Adipocyte (in vitro differentiated cells): Measurements from ENCODE around the gene EPS8L2.
"Not testable (repeated sequence)": the region's sequence is repeated elsewhere in the genome, so short reads cannot be mapped to it uniquely, and the experiment has no call there.

Experiments used
- DNase-seq: peaks from one replicate; pipeline ENCODE4 v3.0.0-alpha.2; 2015; ENCODE audit warnings: low read depth
- H3K27me3 ChIP-seq: replicated peaks from 2 replicates; pipeline ENCODE4 v1.7.0; 2013; ENCODE audit warnings: mild to moderate bottlenecking, low read length, moderate library complexity; ENCODE audit not compliant: control insufficient read depth, insufficient read depth
- H3K36me3 ChIP-seq: 2 replicates; pipeline ENCODE4 v1.7.0; 2013; ENCODE audit warnings: low read length, mild to moderate bottlenecking, moderate library complexity; ENCODE audit not compliant: control insufficient read depth, insufficient read depth, severe bottlenecking
- H3K4me1 ChIP-seq: 2 replicates; pipeline ENCODE4 v1.7.0; 2013; ENCODE audit warnings: mild to moderate bottlenecking, low read length, moderate library complexity; ENCODE audit not compliant: control insufficient read depth, insufficient read depth
- H3K4me3 ChIP-seq: 2 replicates; pipeline ENCODE4 v1.7.0; 2013; ENCODE audit warnings: mild to moderate bottlenecking, low read length, moderate library complexity
- H3K9ac ChIP-seq: 2 replicates; pipeline ENCODE4 v1.7.0; 2013; ENCODE audit warnings: mild to moderate bottlenecking, low read length, moderate library complexity
- H3K9me3 ChIP-seq: 2 replicates; pipeline ENCODE4 v1.7.0; 2013; ENCODE audit warnings: mild to moderate bottlenecking, low read length, moderate library complexity; ENCODE audit not compliant: control insufficient read depth

The EPS8L2 gene

DNA sequence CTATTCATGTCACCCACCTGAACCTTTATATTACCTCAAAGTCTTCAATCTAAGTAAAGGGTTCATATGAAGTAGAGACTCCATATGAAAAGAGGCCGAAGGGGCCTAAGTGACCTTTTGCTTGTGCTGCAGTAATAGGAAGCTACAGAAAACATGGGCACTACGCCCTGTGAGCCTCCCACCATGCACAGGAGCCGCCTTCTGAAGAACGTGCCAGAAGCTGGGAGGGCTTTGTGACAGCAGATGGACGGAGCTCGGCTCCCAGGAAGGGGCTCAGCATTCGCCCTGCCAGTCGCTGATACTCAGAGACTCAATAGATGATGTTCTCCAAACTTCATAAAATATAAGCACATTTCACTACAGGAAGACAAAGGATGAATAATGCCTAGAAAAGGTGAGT is 32.2 kb upstream of the EPS8L2 start:
- no peak overlapping the region for H3K4me3 ChIP-seq
- peaks cover 44% of the 10 kb centered on the region for H3K36me3 ChIP-seq
- no peak for DNase-seq
- no peaks in the 10 kb centered on the region for H3K9me3 ChIP-seq
- H3K4me1 ChIP-seq = no peaks in the 10 kb centered on the region
- H3K27me3 ChIP-seq = no peaks in the 10 kb centered on the region
- no peak overlapping the region for H3K9ac ChIP-seq

DNA sequence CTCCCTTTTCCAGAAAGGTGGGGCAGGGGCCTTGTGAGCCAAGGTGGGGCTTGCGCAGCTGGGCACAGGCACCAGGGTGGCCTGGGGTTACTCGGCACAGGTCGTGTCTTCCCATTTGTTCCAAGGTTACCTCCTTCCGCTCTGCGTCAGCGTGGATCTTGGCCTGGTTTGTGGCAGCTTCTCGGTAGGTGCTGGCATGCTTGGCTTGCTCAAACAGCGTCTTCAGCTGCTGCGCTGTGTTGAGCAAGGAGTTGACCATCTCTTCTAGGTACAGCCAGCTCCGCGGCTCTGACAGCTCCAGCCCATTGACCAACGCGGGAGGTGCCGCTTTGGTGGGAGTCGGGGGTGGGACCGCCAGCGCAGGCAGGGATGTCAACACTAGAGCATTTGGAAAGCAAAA is 31.6 kb upstream of the EPS8L2 start:
- H3K27me3 ChIP-seq = no peaks in the 10 kb centered on the region
- no peak overlapping the region for H3K9ac ChIP-seq
- no peaks in the 10 kb centered on the region for H3K9me3 ChIP-seq
- no peak for DNase-seq
- no peak overlapping the region for H3K4me3 ChIP-seq
- no peaks in the 10 kb centered on the region for H3K4me1 ChIP-seq
- H3K36me3 ChIP-seq = peaks cover 46% of the 10 kb centered on the region

- H3K4me3 ChIP-seq = no peak overlapping the region
- peaks cover 3% of the 10 kb centered on the region for H3K4me1 ChIP-seq
- DNase-seq = no peak
- H3K36me3 ChIP-seq = peaks cover 61% of the 10 kb centered on the region
- no peaks in the 10 kb centered on the region for H3K27me3 ChIP-seq
- H3K9ac ChIP-seq = no peak overlapping the region
- H3K9me3 ChIP-seq = no peaks in the 10 kb centered on the region
Measured at GRCh38 chr11:678297-678696, 27.7 kb upstream of the EPS8L2 start.

- Histone ChIP-seq H3K4me1 (peaks cover 3% of the 10 kb centered on the region), H3K9me3 (no peaks in the 10 kb centered on the region), H3K36me3 (peaks cover 61% of the 10 kb centered on the region), H3K27me3 (no peaks in the 10 kb centered on the region), H3K4me3 (no peak overlapping the region), H3K9ac (no peak overlapping the region)
- no peak for DNase-seq
Measured at GRCh38 chr11:679271-680207, 26.5 kb upstream of the EPS8L2 start.

- Histone ChIP-seq H3K4me3 (no peak overlapping the region), H3K9ac (no peak overlapping the region), H3K4me1 (peaks cover 3% of the 10 kb centered on the region), H3K27me3 (no peaks in the 10 kb centered on the region), H3K9me3 (no peaks in the 10 kb centered on the region), H3K36me3 (peaks cover 64% of the 10 kb centered on the region)
- DNase-seq = no peak
Measured at GRCh38 chr11:680476-680875, 25.6 kb upstream of the EPS8L2 start.

- Histone ChIP-seq H3K4me3 (no peak overlapping the region), H3K27me3 (no peaks in the 10 kb centered on the region), H3K4me1 (peaks cover 3% of the 10 kb centered on the region), H3K9me3 (no peaks in the 10 kb centered on the region), H3K9ac (no peak overlapping the region), H3K36me3 (peaks cover 64% of the 10 kb centered on the region)
- DNase-seq = no peak
Measured at GRCh38 chr11:680970-681369, 25.1 kb upstream of the EPS8L2 start.

DNA sequence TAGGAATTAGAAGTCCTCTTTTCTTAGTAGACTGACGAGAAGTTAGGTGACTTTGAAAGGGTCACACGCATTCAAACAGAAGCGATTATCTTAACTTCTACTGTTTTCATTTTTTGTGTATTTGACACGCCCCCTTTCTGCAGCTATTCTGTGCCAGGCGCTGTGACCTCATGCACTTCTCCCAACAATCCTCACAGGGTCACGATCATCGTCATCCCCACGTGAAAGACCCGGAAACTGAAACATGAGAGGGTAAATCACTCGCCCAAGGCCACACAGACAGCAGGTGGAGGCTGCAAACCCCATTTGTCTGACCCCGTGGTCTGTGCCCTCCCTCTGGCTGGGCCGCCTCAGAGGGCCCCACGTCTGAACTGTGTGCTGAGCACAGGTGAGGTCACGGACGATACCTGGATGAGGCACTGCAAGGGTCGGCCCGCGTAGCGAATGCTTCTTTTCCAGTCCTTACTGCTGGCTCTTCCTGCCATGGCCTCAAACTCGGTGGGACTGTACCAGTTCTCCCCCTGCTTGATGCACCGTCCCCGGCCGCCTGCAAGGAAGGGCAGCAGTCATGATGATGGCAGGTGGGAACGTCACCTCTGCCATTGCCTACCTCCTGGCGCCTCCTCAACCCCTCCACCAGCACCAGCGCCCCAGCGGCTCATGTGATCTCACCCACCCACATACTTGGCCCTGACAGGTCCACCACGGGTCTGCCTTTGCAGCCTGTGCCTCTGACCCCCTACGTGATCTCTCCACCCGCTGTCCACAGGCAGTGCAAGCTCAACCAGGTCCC is 19.4 kb upstream of the EPS8L2 start:
- Histone ChIP-seq H3K9ac (no peak overlapping the region), H3K27me3 (no peaks in the 10 kb centered on the region), H3K9me3 (no peaks in the 10 kb centered on the region), H3K4me1 (peaks cover 3% of the 10 kb centered on the region), H3K4me3 (no peak overlapping the region), H3K36me3 (peaks cover 60% of the 10 kb centered on the region)
- no peak for DNase-seq

DNA sequence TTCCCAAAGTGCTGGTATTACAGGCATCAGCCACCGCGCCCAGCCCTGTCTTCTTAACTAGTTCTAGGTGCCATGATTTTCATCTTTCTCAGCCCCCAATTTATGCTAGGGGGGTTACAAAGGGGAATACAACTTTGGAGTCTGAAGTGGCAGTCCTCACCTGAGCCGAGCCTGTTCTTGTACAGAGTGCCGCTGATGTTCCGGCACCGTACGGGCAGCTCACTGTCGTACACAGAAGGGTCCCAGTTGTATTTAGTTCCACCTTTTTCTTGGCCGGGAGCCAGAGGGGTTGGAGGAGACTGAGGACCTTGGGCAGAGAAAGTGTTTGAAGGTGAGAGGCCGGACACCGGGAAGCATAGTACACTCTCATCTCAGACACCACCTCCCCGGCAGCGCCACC is 18.3 kb upstream of the EPS8L2 start:
- no peak for DNase-seq
- H3K4me1 ChIP-seq = peaks cover 3% of the 10 kb centered on the region
- H3K9ac ChIP-seq = no peak overlapping the region
- H3K36me3 ChIP-seq = peaks cover 50% of the 10 kb centered on the region
- no peaks in the 10 kb centered on the region for H3K9me3 ChIP-seq
- H3K27me3 ChIP-seq = no peaks in the 10 kb centered on the region
- H3K4me3 ChIP-seq = no peak overlapping the region

GRCh38 chr11:688681-689080 is 17.4 kb upstream of the EPS8L2 start:
- no peak overlapping the region for H3K9ac ChIP-seq
- peaks cover 7% of the 10 kb centered on the region for H3K4me1 ChIP-seq
- no peaks in the 10 kb centered on the region for H3K27me3 ChIP-seq
- peaks cover 41% of the 10 kb centered on the region for H3K36me3 ChIP-seq
- H3K4me3 ChIP-seq = no peak overlapping the region
- no peak for DNase-seq
- no peaks in the 10 kb centered on the region for H3K9me3 ChIP-seq

DNA sequence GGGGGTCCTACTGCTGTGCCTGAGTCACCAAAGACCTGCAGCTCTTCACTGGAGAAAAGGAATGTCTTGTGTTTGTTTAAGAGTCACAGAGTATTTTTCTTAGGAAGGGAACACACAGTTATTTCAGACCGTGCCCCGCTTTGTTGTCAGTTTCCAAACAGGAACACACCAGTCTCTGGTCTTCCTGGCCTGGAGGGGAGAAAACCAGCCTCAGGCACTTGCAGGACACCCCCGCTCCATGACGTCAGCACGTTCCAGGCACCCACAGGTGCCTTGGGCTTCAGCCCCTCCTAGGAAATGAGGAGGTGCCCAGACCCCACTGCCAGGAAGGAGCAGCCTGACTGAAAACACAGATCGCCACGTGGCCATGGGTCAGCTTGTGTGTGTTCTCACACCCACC is 16.4 kb upstream of the EPS8L2 start:
- Histone ChIP-seq H3K9me3 (no peaks in the 10 kb centered on the region), H3K36me3 (peaks cover 32% of the 10 kb centered on the region)

GRCh38 chr11:690244-690643 is 15.8 kb upstream of the EPS8L2 start:
- H3K4me1 ChIP-seq = peaks cover 13% of the 10 kb centered on the region
- peaks cover 28% of the 10 kb centered on the region for H3K36me3 ChIP-seq
- not testable (repeated sequence) for DNase-seq

More for the DNA sequence above, 16.4 kb upstream of the EPS8L2 start:
- Histone ChIP-seq H3K4me1 (peaks cover 13% of the 10 kb centered on the region), H3K9ac (no peak overlapping the region), H3K27me3 (no peaks in the 10 kb centered on the region), H3K4me3 (no peak overlapping the region)
- DNase-seq = no peak

More at GRCh38 chr11:690244-690643, 15.8 kb upstream of the EPS8L2 start:
- H3K27me3 ChIP-seq, H3K9me3 ChIP-seq, H3K4me3 ChIP-seq, H3K9ac ChIP-seq: not testable (repeated sequence)
